GM18505 (cell line): ENCODE results near the gene LRMDA.
"Not testable (repeated sequence)": the region's sequence is repeated elsewhere in the genome, so short reads cannot be mapped to it uniquely, and the experiment has no call there.

Experiments used
- ATAC-seq: cut with Tn5 transposase; IDR thresholded peaks from one replicate; pipeline ENCODE4 v1.9.1; 2021; ENCODE audit not compliant: unreplicated experiment
- POLR2A ChIP-seq: IDR thresholded peaks from 4 replicates; pipeline ENCODE4 v1.6.1; 2011; ENCODE audit warnings: borderline replicate concordance; ENCODE audit not compliant: insufficient read depth, insufficient read length; ENCODE audit errors: extremely low read depth

The LRMDA gene

GRCh38 chr10:76558586-76558985 is 1127.2 kb downstream of the LRMDA start:
- no peak for TF ChIP-seq POLR2A

DNA sequence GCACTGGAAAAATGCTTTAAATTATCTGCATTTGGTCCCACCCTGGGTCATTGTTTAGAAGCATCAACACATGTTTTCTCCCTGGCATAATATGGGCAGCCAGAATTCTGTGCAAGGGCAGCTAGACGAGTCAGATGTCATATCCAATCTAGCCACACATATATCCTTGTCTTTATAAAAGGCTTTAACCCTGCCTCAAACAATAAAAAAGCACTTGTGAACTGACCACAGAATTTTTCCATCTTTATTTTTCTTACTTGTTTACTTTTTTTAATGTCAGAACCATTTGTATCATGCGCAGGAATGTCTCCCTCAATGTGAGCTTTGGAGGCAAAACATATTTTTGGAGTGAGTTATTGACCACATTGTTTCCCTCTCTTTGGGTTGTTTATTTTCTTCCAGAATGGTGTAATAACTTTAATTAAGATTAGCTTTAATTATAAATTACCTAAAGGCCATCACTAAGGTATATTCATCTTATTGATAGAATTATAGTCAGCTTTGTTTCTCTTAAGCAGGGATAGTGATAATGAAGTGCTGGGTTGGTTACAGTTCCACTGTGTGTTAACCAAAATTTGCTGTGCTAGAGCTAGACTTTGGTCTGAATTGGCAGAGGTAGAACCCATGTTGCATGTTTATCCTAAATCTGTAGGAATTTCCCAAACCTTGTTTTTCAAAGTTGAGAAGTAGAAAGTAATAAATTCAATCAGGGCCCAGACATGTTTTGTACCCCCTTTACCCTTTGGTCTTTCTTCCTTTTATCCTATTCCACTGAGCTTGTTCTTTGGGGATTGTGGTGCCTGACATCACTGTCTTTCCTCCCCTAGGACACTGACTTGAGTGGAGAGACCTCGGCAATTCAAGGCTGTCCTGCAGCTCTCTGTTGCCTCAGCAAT is 1127.8 kb downstream of the LRMDA start:
- no peak for TF ChIP-seq POLR2A
- no peak for ATAC-seq

More at GRCh38 chr10:76558586-76558985, 1127.2 kb downstream of the LRMDA start:
- no peak for ATAC-seq

DNA sequence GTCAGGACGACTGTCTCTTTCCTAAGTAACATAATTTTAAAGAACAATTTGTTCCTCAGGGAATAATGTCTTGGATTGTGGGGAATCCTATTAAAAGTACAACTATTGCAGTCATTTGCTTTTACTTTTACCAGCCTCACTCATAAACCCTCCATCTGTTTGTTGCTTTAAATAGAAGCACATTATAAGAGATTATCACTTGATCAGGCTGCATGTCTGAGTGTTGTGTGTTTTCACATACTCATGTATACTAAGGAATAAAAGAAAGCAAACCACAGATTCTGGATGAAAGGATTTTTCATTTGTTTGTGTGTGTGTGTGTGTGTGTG is 1128.4 kb downstream of the LRMDA start:
- no peak for TF ChIP-seq POLR2A
- ATAC-seq, result no peak

- ATAC-seq, result no peak
- TF ChIP-seq POLR2A, result no peak
Measured at GRCh38 chr10:76560338-76560737, 1128.9 kb downstream of the LRMDA start.

DNA sequence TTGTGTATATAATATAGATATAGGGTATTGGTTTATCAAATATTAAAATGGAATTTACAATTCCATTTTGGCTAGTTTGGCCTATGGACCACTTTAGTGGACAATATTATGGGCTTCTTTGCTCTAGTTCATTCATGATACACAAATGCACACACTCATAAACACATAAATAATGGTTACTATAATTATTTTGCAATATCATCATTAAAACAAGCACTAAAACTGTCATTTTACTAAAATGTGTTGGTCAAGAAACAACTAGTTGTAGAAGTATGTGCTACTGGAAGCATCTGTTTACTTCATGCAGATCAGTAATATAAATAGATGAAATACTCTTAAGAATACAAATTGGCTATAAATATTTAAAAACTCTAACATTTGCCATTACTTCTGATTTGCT is 1131.9 kb downstream of the LRMDA start:
- ATAC-seq, result no peak
- no peak for TF ChIP-seq POLR2A

- ATAC-seq, result no peak
- no peak for TF ChIP-seq POLR2A
Measured at GRCh38 chr10:76572021-76572420, 1140.6 kb downstream of the LRMDA start.

- ATAC-seq, result no peak
- no peak for TF ChIP-seq POLR2A
Measured at GRCh38 chr10:76576276-76576962, 1145.0 kb downstream of the LRMDA start.

DNA sequence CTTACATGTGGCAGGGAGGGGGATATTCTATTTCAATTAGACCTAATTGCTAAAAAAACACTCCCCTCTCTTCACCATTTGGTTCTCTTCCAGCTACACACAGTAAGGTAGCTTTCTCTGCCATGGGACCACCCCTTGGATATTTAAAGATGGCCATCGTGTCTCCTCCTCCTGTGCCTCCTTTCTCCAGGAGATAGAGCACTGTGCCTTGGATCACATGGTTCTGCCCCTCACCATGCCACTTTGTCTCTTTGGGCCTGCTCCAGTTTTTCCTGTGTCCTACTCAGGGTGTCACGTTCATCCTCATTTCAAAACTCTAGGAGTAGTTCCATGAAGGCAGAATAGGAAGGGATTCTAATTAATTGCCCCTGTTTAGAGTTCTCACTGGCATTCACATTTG is 1146.0 kb downstream of the LRMDA start:
- no peak for ATAC-seq
- TF ChIP-seq POLR2A, result no peak

GRCh38 chr10:76581506-76582256 is 1150.3 kb downstream of the LRMDA start:
- no peak for ATAC-seq
- no peak for TF ChIP-seq POLR2A

DNA sequence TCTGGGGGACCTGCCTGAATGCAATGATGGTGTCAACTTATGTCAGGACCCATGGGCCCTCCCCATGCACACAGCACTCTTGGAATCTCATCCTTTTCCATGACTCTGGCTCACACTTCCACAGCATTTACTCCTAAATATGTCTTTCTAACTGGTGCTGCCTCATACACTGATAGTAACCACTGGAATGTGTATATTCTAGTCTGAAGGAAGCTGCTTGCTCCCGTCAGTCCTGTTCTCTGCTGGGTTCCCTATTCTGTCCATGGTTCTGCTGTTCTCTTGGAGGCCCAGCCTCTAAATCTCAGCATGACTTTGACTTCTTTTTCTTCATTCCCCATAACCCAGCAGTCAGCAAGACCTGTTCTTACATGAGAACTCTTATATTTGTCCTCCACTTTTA is 1151.1 kb downstream of the LRMDA start:
- ATAC-seq, result no peak
- TF ChIP-seq POLR2A, result no peak

- ATAC-seq, result no peak
- TF ChIP-seq POLR2A, result no peak
Measured at GRCh38 chr10:76583711-76584161, 1152.3 kb downstream of the LRMDA start.

- ATAC-seq, result not testable (repeated sequence)
Measured at GRCh38 chr10:76584466-76584865, 1153.0 kb downstream of the LRMDA start.
